HG03025 (cell line): ENCODE measurements around the gene CTSK.
"Not testable (repeated sequence)": the region's sequence is repeated elsewhere in the genome, so short reads cannot be mapped to it uniquely, and the experiment has no call there.

Experiments
- ATAC-seq: cut with Tn5 transposase; IDR thresholded peaks from one replicate; pipeline ENCODE4 v1.9.1; 2021; ENCODE audit warnings: mild to moderate bottlenecking, moderate library complexity; ENCODE audit not compliant: unreplicated experiment, low FRiP score

The CTSK gene

GRCh38 chr1:150808121-150808520 lies at the start of gene CTSK:
TSS of gene CTSK (minus strand) at chr1:150808260. CDS start at chr1:150806805, 1,455 bp downstream.
- no peak for ATAC-seq

DNA sequence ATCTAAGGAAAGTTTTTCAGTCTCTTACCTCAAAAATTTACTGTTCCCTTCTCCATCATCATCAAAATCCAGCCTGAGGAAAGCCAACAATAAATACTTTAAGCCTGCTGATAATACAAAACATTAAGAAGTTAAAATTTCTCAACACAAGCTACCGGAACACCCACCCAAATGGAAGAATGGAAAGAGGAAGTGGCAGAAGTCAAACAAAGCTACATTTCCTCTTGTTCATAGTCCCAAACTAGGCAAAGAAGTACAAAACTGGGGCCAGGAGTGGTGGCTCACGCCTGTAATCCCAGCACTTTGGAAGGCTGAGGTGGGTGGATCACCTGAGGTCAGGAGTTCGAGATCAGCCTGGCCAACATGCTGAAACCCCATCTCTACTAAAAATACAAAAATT lies 44.7 kb upstream of the CTSK start:
- not testable (repeated sequence) for ATAC-seq

DNA sequence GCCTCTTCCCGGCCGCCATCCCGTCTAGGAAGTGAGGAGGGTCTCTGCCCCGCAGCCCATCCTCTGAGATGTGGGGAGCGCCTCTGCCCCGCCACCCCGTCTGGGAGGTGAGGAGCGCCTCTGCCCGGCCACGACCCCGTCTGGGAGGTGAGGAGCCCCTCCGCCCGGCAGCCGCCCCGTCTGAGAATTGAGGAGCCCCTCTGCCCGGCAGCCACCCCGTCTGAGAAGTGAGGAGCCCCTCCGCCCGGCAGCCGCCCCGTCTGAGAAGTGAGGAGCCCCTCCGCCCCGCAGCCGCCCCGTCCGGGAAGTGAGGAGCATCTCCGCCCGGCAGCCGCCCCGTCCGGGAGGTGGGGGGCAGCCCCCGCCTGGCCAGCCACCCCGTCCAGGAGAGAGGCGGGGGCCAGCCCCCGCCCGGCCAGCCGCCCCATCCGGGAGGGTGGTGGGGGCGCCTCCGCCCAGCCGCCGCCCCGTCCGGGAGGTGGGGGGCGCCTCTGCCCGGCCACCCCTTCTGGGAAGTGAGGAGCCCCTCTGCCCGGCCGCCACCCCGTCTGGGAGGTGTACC lies 42.8 kb upstream of the CTSK start:
- ATAC-seq: not testable (repeated sequence)

GRCh38 chr1:150846473-150847146 lies 38.5 kb upstream of the CTSK start:
- no peak for ATAC-seq

DNA sequence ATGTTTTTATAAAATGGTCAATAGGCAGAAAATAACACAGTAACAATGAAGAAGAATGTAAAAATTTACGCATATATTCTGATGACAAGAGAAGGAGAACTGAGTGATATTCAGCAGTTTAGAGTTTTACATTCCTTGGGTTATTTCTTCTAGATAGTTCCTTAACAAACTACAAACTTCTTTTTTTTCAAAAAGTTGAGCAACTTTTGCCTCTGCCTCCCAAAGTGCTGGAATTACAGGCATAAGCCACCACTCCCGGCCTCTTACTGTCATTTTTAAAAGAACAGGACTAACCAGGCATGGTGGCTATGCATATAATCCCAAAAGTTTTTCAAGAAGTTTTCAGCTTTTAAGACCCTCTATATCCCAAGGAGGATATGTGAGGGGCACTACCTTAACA lies 35.4 kb upstream of the CTSK start:
- ATAC-seq: no peak

DNA sequence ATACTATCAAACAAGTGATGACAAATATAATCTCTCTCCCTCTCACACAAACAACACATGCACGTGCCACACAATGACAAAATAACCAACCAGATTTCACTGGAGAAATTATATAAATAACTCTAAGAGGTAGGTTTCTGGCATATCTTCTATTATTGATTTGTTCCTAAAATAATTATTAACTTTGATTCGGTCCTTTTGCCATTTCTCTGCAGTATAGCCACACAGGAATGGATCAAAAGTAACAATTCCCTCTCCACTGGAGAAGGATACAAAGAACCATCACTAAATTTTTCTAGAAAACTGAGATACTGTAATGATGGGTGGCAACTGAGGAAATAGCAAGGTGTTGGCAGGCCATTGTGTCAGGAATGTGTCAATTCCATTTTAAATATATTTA lies 34.9 kb upstream of the CTSK start:
- no peak for ATAC-seq

GRCh38 chr1:150842343-150842742 lies 34.3 kb upstream of the CTSK start:
- ATAC-seq: no peak

- ATAC-seq: no peak
Measured at GRCh38 chr1:150841626-150842025, 33.6 kb upstream of the CTSK start.

GRCh38 chr1:150840850-150841249 lies 32.8 kb upstream of the CTSK start:
- not testable (repeated sequence) for ATAC-seq

GRCh38 chr1:150836129-150836773 lies 28.2 kb upstream of the CTSK start:
- ATAC-seq: no peak

DNA sequence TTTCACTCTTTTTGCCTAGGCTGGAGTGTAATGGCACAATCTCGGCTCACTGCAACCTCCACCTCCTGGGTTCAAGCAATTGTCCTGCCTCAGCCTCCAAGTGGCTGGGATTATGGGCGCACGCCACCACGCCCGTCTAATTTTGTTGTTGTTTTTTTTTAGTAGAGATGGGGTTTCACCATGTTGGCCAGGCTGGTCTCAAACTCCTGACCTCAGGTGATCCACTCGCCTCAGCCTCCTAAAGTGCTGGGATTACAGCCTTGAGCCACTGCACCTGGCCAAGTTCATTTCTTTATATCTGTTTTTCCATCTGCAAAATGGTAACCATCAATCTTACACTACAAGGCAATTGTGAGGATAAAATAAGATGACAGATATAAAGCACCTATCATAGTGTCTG lies 25.9 kb upstream of the CTSK start:
- not testable (repeated sequence) for ATAC-seq

DNA sequence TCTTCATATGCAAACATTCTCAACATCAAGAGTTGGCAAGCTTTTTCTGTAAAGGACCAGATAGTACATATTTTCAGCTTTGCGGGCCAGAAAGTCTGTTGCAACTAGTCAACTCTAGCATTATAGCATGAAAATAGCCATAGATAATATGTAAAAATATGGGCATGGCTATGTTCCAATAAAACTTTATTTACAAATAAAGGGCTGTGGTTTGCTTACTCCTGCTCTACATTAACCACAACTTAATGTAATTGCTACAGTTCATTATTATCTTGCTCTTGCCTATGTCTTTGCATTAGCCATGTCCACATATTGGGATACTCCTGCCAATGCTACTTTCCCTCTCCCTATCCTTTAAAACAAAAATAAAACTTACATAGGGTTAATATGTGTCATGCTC lies 24.5 kb upstream of the CTSK start:
- no peak for ATAC-seq

DNA sequence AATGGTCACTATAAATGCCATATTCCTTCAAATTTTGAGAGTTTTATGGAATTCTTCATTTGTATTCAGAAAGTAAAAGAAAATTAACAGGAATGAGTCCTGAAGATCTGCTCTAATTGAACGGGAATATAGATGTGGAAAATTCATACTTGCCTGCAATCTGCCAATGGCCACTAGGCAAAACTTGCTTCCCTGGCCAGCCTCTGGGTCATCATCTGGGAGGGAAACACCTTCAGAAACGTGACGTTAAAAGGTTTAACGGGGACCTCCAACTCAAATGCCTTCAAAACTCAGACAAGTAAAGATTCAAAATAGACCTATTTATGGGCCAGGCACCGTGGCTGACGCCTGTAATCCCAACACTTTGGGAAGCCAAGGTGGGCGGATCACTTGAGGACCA lies 21.7 kb upstream of the CTSK start:
- no peak for ATAC-seq

- ATAC-seq: no peak
Measured at GRCh38 chr1:150826299-150826698, 18.2 kb upstream of the CTSK start.

DNA sequence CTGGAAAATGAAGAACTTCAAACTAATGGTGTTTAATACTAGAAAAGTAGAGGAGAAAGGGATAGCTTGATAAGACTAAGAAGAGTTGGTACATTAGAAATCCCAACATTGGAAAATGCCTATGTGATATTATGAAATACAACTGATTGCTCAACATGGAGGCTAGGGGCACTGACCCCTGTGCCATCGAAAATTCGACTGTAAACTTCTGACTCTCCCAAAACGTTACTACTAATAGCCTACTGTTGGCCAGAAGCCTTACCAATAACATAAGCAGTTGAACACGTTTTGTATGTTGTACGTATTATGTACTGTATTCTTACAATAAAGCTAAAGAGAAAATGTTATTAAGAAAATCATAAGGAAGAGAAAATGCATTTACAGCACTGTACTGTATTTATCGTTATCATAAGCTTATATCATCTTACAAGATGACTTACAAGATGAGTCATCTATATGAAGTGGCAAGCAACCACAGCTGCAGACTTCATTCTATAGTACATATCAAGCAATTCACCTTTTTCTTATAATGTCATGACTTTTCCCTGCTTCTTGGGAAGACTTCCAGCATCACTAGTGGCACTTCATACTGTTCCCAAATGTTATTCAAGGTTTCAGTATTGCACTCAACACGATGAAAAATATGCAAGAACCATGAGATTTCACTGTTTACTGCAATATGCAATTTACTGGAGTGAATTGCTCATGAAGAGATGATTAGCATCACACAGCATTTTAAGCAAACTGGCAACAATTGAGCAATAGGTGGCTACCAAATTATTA lies 12.9 kb upstream of the CTSK start:
- no peak for ATAC-seq

- no peak for ATAC-seq
Measured at GRCh38 chr1:150815871-150816270, 7.8 kb upstream of the CTSK start.

GRCh38 chr1:150813028-150813707 lies 5.1 kb upstream of the CTSK start:
- ATAC-seq: no peak

- no peak for ATAC-seq
Measured at GRCh38 chr1:150810958-150811659, 3.0 kb upstream of the CTSK start.

DNA sequence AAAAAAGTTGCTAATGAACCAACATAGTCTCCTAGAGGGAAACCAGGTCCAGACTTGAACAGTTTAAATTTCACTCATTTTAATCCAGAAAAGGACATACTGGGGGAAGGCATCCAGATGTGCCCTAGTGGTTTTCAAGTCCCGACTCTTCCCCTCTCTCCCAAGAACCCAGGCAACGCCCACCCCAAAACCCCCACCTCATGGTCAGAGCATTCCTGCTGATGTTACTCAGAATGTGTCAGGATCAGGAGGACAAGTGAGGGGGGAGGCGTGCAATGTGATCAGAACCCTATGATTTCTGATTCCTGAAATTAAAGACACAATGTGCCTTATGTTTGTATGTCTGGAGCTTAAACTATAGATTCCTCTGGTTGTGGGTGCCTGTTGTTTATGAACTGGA lies 1.6 kb upstream of the CTSK start:
- ATAC-seq: no peak

- no peak for ATAC-seq
Measured at GRCh38 chr1:150808846-150809245, 786 bp upstream of the CTSK start.
